Loucy (cell line): ENCODE results near the gene RUSC1.

ENCODE experiments used
- H2AFZ ChIP-seq: fragments of 200-600 bp; sonication (generic); 2 replicates; pipeline ENCODE4 v1.6.0; 2016; ENCODE audit warnings: antibody characterized with exemption, mild to moderate bottlenecking, low read length, moderate library complexity
- H3F3A ChIP-seq: fragments of 200-600 bp; 2 replicates; pipeline ENCODE4 v1.6.0; 2016; ENCODE audit warnings: antibody characterized with exemption, low read depth, mild to moderate bottlenecking
- H3K27me3 ChIP-seq: fragments of 200-600 bp; sonication (generic); 2 replicates; pipeline ENCODE4 v1.6.1; 2014; ENCODE audit warnings: low read length, mild to moderate bottlenecking; ENCODE audit not compliant: insufficient read depth, poor library complexity, severe bottlenecking
- H3K36me3 ChIP-seq: fragments of 200-600 bp; sonication (generic); 2 replicates; pipeline ENCODE4 v1.6.1; 2016; ENCODE audit warnings: low read length; ENCODE audit not compliant: insufficient read depth
- H3K4me1 ChIP-seq: fragments of 200-600 bp; sonication (generic); 2 replicates; pipeline ENCODE4 v1.5.1; 2014; ENCODE audit warnings: low read length, mild to moderate bottlenecking; ENCODE audit not compliant: insufficient read depth, poor library complexity, severe bottlenecking
- H3K4me2 ChIP-seq: fragments of 200-600 bp; sonication (generic); 2 replicates; pipeline ENCODE4 v1.6.0; 2014; ENCODE audit warnings: antibody characterized with exemption, low read length, low read depth, mild to moderate bottlenecking; ENCODE audit not compliant: poor library complexity, severe bottlenecking
- H3K4me3 ChIP-seq: fragments of 200-600 bp; sonication (generic); 2 replicates; pipeline ENCODE4 v1.5.1; 2014; ENCODE audit warnings: low read length, mild to moderate bottlenecking, mixed read lengths; ENCODE audit not compliant: poor library complexity, severe bottlenecking
- H3K79me2 ChIP-seq: fragments of 200-600 bp; sonication (generic); 2 replicates; pipeline ENCODE4 v1.6.1; 2014; ENCODE audit warnings: low read length; ENCODE audit not compliant: insufficient read depth
- H3K9ac ChIP-seq: fragments of 200-600 bp; sonication (generic); 2 replicates; pipeline ENCODE4 v1.6.0; 2014; ENCODE audit warnings: mild to moderate bottlenecking, low read depth, low read length, moderate library complexity; ENCODE audit not compliant: poor library complexity, severe bottlenecking
- H3K9me2 ChIP-seq: fragments of 200-600 bp; sonication (generic); replicated peaks from 2 replicates; pipeline ENCODE4 v1.6.1; 2016; ENCODE audit warnings: low read depth, low read length, mixed read lengths
- H3K9me3 ChIP-seq: fragments of 200-600 bp; sonication (generic); 2 replicates; pipeline ENCODE4 v1.6.1; 2014; ENCODE audit warnings: mild to moderate bottlenecking, antibody characterized with exemption, low read length, low read depth; ENCODE audit not compliant: insufficient read depth
- H4K20me1 ChIP-seq: fragments of 200-600 bp; sonication (generic); 2 replicates; pipeline ENCODE4 v1.6.0; 2014; ENCODE audit warnings: antibody characterized with exemption, low read length, mild to moderate bottlenecking; ENCODE audit not compliant: insufficient read depth, poor library complexity, severe bottlenecking
- EZH2phosphoT487 ChIP-seq: fragments of 200-600 bp; IDR thresholded peaks from 2 replicates; pipeline ENCODE4 v1.6.1; 2018; ENCODE audit warnings: antibody characterized with exemption, mild to moderate bottlenecking, moderate library complexity, borderline replicate concordance
- TF ChIP-seq, protein P1 (sequence below): fragments of 200-600 bp; sonication (generic); conservative IDR thresholded peaks from 2 replicates; pipeline ENCODE4 v1.5.1; 2014; ENCODE audit warnings: mild to moderate bottlenecking, antibody characterized with exemption, low read length

Gene RUSC1, protein sequence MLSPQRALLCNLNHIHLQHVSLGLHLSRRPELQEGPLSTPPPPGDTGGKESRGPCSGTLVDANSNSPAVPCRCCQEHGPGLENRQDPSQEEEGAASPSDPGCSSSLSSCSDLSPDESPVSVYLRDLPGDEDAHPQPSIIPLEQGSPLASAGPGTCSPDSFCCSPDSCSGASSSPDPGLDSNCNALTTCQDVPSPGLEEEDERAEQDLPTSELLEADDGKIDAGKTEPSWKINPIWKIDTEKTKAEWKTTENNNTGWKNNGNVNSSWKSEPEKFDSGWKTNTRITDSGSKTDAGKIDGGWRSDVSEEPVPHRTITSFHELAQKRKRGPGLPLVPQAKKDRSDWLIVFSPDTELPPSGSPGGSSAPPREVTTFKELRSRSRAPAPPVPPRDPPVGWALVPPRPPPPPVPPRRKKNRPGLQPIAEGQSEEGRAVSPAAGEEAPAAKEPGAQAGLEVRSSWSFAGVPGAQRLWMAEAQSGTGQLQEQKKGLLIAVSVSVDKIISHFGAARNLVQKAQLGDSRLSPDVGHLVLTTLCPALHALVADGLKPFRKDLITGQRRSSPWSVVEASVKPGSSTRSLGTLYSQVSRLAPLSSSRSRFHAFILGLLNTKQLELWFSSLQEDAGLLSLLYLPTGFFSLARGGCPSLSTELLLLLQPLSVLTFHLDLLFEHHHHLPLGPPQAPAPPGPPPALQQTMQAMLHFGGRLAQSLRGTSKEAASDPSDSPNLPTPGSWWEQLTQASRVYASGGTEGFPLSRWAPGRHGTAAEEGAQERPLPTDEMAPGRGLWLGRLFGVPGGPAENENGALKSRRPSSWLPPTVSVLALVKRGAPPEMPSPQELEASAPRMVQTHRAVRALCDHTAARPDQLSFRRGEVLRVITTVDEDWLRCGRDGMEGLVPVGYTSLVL

DNA sequence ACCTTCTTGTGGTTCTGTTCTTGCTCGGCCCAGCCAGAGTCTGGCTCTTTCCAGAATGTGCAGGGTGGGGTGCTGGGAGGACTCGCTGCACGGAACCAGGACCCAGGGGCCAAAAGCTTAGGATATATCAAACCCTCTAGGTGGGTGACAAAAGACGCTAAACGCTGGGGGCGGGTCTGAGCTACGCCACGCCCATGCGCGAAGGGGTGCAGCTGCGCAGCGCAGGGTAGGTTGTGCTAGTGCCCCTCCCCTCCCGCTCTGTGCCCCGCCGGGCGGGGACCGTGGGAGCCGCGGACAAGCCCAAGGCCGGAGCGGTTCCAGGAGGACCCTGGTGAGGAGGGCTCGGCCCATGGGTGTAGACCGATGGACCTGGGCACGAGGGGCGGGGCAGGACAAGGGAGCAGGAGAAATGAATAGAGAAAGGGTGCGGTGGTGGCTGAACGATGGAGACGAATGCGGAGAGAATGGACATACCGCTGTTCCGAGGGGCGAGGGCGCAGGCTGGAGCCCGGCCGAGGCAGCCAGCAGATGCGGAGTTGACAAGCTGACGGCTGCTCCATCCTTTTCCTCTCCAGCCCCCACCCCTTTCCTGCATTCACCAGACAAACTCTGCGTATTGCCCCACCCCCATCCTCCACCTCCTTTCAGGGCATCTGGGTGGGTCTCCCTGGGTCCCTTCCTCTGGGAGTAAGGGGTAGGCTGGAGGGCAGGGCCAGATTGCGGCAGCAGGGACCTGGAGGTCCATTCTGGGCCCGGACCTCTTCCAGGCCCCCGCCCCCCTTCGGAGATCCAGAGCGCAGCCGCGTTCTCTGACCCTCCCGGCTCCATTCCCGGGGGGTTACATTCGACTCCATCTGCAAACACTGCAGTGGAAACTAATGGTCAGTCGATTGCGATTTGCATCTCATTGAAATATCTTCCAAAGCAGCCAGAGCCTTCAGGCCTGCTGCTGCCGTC is at the start of gene RUSC1:
RUSC1 (plus strand) TSS at position 234 of the 957 bp plus-strand sequence. CDS start 880 bp downstream, outside the sequence.
- H3K79me2 ChIP-seq, result peaks cover 22% of the 10 kb centered on the region
- peaks cover 22% of the 10 kb centered on the region for H3K4me1 ChIP-seq
- no peaks in the 10 kb centered on the region for H3K27me3 ChIP-seq
- H3K9me3 ChIP-seq, result no peaks in the 10 kb centered on the region
- no peaks in the 10 kb centered on the region for H3K9me2 ChIP-seq
- no peak within 1 kb of the TSS for H2AFZ ChIP-seq
- peaks cover 41% of the 10 kb centered on the region; the same call in 1 of the 2 replicates for H3K36me3 ChIP-seq
- TF ChIP-seq, protein P1, sequence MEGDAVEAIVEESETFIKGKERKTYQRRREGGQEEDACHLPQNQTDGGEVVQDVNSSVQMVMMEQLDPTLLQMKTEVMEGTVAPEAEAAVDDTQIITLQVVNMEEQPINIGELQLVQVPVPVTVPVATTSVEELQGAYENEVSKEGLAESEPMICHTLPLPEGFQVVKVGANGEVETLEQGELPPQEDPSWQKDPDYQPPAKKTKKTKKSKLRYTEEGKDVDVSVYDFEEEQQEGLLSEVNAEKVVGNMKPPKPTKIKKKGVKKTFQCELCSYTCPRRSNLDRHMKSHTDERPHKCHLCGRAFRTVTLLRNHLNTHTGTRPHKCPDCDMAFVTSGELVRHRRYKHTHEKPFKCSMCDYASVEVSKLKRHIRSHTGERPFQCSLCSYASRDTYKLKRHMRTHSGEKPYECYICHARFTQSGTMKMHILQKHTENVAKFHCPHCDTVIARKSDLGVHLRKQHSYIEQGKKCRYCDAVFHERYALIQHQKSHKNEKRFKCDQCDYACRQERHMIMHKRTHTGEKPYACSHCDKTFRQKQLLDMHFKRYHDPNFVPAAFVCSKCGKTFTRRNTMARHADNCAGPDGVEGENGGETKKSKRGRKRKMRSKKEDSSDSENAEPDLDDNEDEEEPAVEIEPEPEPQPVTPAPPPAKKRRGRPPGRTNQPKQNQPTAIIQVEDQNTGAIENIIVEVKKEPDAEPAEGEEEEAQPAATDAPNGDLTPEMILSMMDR, result no peak
- no peak for TF ChIP-seq EZH2phosphoT487
- H3K9ac ChIP-seq, result no peak within 1 kb of the TSS
- no peaks in the 10 kb centered on the region for H3F3A ChIP-seq
- no peak within 1 kb of the TSS for H3K4me2 ChIP-seq
- H4K20me1 ChIP-seq, result peaks cover 23% of the 10 kb centered on the region
- no peak within 1 kb of the TSS for H3K4me3 ChIP-seq

GRCh38 chr1:155272466-155273342 is 48.0 kb upstream of the RUSC1 start:
- Histone ChIP-seq H3K4me1 (peaks cover 27% of the 10 kb centered on the region), H3K27me3 (no peaks in the 10 kb centered on the region), H3K9me3 (no peaks in the 10 kb centered on the region), H3K9me2 (no peaks in the 10 kb centered on the region), H3K4me3 (peak overlapping the region; percentile 78), H3F3A (no peaks in the 10 kb centered on the region), H3K79me2 (peaks cover 57% of the 10 kb centered on the region), H3K4me2 (peak overlapping the region; percentile 96), H3K9ac (peak overlapping the region; percentile 89), H4K20me1 (peaks cover 26% of the 10 kb centered on the region), H3K36me3 (peaks cover 29% of the 10 kb centered on the region; the same call in 1 of the 2 replicates), H2AFZ (peak overlapping the region; percentile 38; the same call in 1 of the 2 replicates)
- TF ChIP-seq, protein P1, result no peak
- no peak for TF ChIP-seq EZH2phosphoT487
